Activated CD8-positive, alpha-beta T cell treated with anti-CD3 and anti-CD28 coated beads for 36 hours (primary cell): ENCODE measurements around the gene GPC6. TPM values are rescaled to one million over a fixed set of nuclear protein-coding genes. Genes with fewer than 3 reads are reported as not detected.
"Not testable (repeated sequence)": the region's sequence is repeated elsewhere in the genome, so short reads cannot be mapped to it uniquely, and the experiment has no call there.

ENCODE experiments used
- ATAC-seq: fragments of 200-7000 bp; cut with Tn5 transposase; one replicate; pipeline ENCODE4 v1.10.0; 2021; ENCODE audit warnings: mild to moderate bottlenecking, moderate library complexity
- CTCF ChIA-PET: fragments of 350-600 bp; sonication (Branson Sonifier 250); formaldehyde crosslinking; loops from one replicate; lab custom pipeline; 2021; ENCODE audit warnings: antibody characterized with exemption; lab: Charles Lee
- POLR2A ChIA-PET: fragments of 350-600 bp; sonication (Branson Sonifier 250); formaldehyde crosslinking; loops from one replicate; lab custom pipeline; 2021; ENCODE audit warnings: antibody characterized with exemption; lab: Charles Lee
- DNase-seq: peaks from one replicate; pipeline ENCODE4 v3.0.0-alpha.2; 2020
- H3K27ac Mint-ChIP-seq: one replicate; pipeline ENCODE4 v1.8.0; 2021; ENCODE audit warnings: mild to moderate bottlenecking, mixed read lengths
- H3K27me3 Mint-ChIP-seq: one replicate; pipeline ENCODE4 v1.8.0; 2021; ENCODE audit warnings: mixed read lengths
- H3K36me3 Mint-ChIP-seq: one replicate; pipeline ENCODE4 v1.8.0; 2021; ENCODE audit warnings: low read depth, mixed read lengths
- H3K4me1 Mint-ChIP-seq: one replicate; pipeline ENCODE4 v1.8.0; 2021; ENCODE audit warnings: low read depth, mixed read lengths
- H3K4me3 Mint-ChIP-seq: one replicate; pipeline ENCODE4 v1.8.0; 2021; ENCODE audit warnings: mild to moderate bottlenecking, moderate library complexity, mixed read lengths
- H3K9me3 Mint-ChIP-seq: one replicate; pipeline ENCODE4 v1.8.0; 2021; ENCODE audit warnings: mixed read lengths
- intact Hi-C: fragments of 100-400 bp; cut with micrococcal nuclease; formaldehyde crosslinking; loops from one replicate; pipeline ENCODE4 v1.10.0; 2022
- total RNA-seq, 2 experiments: library from RNA; stranded (reverse); gene quantifications; one replicate each; pipeline ENCODE4 v1.2.3, GENCODE V29; 2021
- TF ChIP-seq, protein P1 (sequence below): fragments of 200-600 bp; IDR thresholded peaks from one replicate; pipeline ENCODE4 v1.8.0; 2022; ENCODE audit warnings: antibody characterized with exemption, mild to moderate bottlenecking

Gene GPC6
- total RNA-seq, 2 experiments from 2014 or later, result not detected

DNA sequence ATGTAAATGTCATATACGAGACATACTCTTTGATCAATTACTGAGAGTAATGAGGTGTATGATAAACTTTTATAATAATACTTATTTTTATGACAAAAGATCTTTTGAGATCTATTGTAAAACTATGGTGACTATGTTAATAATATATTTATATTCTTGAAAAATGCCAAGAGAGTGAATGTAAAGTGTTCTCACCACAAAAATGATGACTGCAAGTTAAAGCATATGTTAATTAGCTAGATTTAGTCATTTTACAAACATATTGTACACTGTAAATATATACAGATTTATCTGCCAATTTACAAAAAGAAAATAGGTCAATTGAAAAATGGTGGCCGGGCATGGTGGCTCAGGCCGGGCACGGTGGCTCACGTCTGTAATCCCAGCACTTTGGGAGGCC lies 81.0 kb downstream of the GPC6 start:
- no peaks in the 10 kb centered on the region for H3K4me1 Mint-ChIP-seq
- intact Hi-C loops, result no loop called here
- no peaks in the 10 kb centered on the region for H3K36me3 Mint-ChIP-seq
- CTCF ChIA-PET, result no interaction called here
- H3K4me3 Mint-ChIP-seq, result no peak overlapping the region
- TF ChIP-seq, protein P1, sequence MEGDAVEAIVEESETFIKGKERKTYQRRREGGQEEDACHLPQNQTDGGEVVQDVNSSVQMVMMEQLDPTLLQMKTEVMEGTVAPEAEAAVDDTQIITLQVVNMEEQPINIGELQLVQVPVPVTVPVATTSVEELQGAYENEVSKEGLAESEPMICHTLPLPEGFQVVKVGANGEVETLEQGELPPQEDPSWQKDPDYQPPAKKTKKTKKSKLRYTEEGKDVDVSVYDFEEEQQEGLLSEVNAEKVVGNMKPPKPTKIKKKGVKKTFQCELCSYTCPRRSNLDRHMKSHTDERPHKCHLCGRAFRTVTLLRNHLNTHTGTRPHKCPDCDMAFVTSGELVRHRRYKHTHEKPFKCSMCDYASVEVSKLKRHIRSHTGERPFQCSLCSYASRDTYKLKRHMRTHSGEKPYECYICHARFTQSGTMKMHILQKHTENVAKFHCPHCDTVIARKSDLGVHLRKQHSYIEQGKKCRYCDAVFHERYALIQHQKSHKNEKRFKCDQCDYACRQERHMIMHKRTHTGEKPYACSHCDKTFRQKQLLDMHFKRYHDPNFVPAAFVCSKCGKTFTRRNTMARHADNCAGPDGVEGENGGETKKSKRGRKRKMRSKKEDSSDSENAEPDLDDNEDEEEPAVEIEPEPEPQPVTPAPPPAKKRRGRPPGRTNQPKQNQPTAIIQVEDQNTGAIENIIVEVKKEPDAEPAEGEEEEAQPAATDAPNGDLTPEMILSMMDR, result no peak
- POLR2A ChIA-PET, result no interaction called here
- no peaks in the 10 kb centered on the region for H3K9me3 Mint-ChIP-seq
- ATAC-seq (no peak), DNase-seq (no peak)
- H3K27ac Mint-ChIP-seq, result no peak overlapping the region
- no peaks in the 10 kb centered on the region for H3K27me3 Mint-ChIP-seq

DNA sequence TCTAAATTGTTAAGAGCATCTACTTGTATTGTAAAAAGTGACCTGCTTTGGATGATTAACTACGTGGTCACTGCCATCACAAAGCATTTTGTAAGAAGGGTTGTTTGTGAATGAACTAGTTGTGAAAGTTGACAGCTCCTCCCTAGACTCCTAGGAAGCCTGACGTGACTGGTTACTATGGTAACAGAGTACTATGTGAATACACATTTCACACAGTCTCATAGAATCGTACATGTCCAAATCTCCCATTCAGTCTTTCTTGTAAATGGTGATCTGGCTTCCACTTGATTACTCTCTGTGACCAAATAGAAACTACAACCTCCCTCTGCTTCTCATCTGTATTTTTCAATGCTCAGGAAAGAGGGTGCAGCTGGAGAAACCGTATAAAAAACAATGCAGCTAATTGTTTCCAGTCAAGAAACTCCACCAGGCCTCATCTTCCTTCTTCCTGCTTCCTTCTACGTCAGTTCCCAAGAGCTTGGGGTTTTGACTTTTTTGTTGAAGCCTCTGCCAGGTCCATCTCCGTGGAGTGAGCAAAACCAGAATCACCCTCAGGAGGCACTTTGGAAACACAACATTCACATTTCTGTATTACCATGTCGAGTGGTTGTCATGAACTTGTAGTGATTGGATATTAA lies 83.4 kb downstream of the GPC6 start:
- no peaks in the 10 kb centered on the region for H3K9me3 Mint-ChIP-seq
- intact Hi-C loops, result no loop called here
- no peaks in the 10 kb centered on the region for H3K4me1 Mint-ChIP-seq
- ATAC-seq, result no peak
- ChIA-PET CTCF (no interaction called here), POLR2A (interaction anchor here (0.6 kb wide), 1 partner anchor 899 kb away, joined by 3 read pairs; no protein-coding TSS in a partner anchor)
- no peaks in the 10 kb centered on the region for H3K36me3 Mint-ChIP-seq
- no peak overlapping the region for H3K4me3 Mint-ChIP-seq
- no peak for DNase-seq
- peaks cover 2% of the 10 kb centered on the region for H3K27me3 Mint-ChIP-seq
- TF ChIP-seq, protein P1, result no peak
- H3K27ac Mint-ChIP-seq, result no peak overlapping the region

DNA sequence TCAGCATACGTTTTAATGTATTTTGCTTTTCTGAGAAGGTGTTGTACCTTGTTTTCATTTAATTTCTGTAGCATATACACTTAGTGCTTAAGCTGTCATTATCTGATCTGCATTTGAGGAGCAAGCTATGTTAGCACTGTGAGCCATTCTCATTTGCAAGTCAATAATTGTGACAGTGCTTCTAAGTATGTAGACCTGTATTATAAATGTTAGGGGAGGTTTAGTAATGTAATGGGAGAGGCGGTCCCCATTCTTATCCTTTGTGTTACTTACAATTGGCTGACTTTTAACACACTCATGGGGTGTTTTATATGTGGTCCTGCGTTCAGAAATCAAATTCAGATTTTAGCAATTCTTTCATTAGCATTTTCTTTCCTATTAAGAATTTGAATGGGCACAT lies 90.2 kb downstream of the GPC6 start:
- ATAC-seq, result no peak
- no peak for DNase-seq
- CTCF ChIA-PET, result no interaction called here
- peaks cover 2% of the 10 kb centered on the region for H3K27me3 Mint-ChIP-seq
- H3K4me1 Mint-ChIP-seq, result no peaks in the 10 kb centered on the region
- POLR2A ChIA-PET, result no interaction called here
- no peak overlapping the region for H3K27ac Mint-ChIP-seq
- no peaks in the 10 kb centered on the region for H3K36me3 Mint-ChIP-seq
- TF ChIP-seq, protein P1, result no peak
- H3K9me3 Mint-ChIP-seq, result no peaks in the 10 kb centered on the region
- H3K4me3 Mint-ChIP-seq, result no peak overlapping the region
- intact Hi-C loops, result no loop called here

GRCh38 chr13:93318534-93319254 lies 92.1 kb downstream of the GPC6 start:
- POLR2A ChIA-PET, result no interaction called here
- CTCF ChIA-PET, result no interaction called here
- H3K36me3 Mint-ChIP-seq, result no peaks in the 10 kb centered on the region
- TF ChIP-seq, protein P1, result no peak
- ATAC-seq, result no peak
- no peaks in the 10 kb centered on the region for H3K9me3 Mint-ChIP-seq
- no peak overlapping the region for H3K27ac Mint-ChIP-seq
- peaks cover 2% of the 10 kb centered on the region for H3K27me3 Mint-ChIP-seq
- intact Hi-C loops, result no loop called here
- no peak for DNase-seq
- no peak overlapping the region for H3K4me3 Mint-ChIP-seq
- H3K4me1 Mint-ChIP-seq, result no peaks in the 10 kb centered on the region

DNA sequence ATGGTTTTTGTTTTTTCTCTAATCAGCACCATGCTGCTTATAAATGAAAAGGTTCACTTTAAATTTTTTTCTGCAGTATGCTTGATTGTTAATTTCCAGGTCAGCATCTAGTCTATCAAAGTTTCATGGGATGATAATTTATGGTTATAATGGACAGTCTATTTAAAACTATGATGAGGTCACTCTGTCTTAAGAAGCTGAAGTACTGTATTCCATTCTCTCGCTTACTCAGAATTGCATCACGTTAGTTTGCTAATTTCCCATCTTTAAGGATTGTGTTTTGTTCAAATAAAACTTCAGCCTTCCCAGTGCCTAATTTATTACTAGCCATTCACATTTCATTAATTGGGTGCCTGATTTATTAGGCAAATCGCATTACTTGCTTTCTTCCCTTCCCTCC lies 94.3 kb downstream of the GPC6 start:
- H3K27ac Mint-ChIP-seq, result no peak overlapping the region
- DNase-seq (no peak), ATAC-seq (no peak)
- POLR2A ChIA-PET, result no interaction called here
- H3K4me1 Mint-ChIP-seq, result no peaks in the 10 kb centered on the region
- H3K4me3 Mint-ChIP-seq, result no peak overlapping the region
- CTCF ChIA-PET, result no interaction called here
- TF ChIP-seq, protein P1, result no peak
- H3K36me3 Mint-ChIP-seq, result no peaks in the 10 kb centered on the region
- no peaks in the 10 kb centered on the region for H3K27me3 Mint-ChIP-seq
- H3K9me3 Mint-ChIP-seq, result no peaks in the 10 kb centered on the region
- intact Hi-C loops, result no loop called here

GRCh38 chr13:93323880-93324279 lies 97.3 kb downstream of the GPC6 start:
- H3K36me3 Mint-ChIP-seq, H3K27me3 Mint-ChIP-seq, intact Hi-C loops, DNase-seq, H3K27ac Mint-ChIP-seq, ATAC-seq, POLR2A ChIA-PET, CTCF ChIA-PET, H3K4me1 Mint-ChIP-seq, H3K4me3 Mint-ChIP-seq, H3K9me3 Mint-ChIP-seq: not testable (repeated sequence)
